NCI-H345 treated with DMSO at 0.1 percent for 48 hours (cell line): Measurements from ENCODE around the gene CHDH.

ENCODE experiments used
- DNase-seq: peaks from one replicate; lab custom pipeline; 2025; ENCODE audit not compliant: unreplicated experiment; lab: John Stamatoyannopoulos, UW

The CHDH gene

GRCh38 chr3:53850895-53851294 lies 4.7 kb upstream of the CHDH start:
- DNase-seq = no peak

- no peak for DNase-seq
Observed at GRCh38 chr3:53849916-53850315, 3.7 kb upstream of the CHDH start.

DNA sequence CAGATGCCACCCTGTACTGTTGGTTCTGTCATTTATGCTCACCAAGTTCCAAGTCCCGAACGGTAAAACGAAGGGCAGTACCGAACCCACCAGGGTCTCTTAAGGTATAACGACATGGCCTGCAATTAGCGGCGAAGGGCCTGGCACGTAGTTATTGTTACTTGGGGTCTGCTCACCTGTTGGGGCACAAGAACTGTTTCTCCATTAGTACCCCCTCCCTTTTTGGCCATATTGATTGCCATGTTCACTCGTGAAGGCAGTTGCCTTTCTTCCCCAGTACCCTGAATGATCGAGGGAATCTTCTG lies 584 bp upstream of the CHDH start:
- no peak for DNase-seq

DNA sequence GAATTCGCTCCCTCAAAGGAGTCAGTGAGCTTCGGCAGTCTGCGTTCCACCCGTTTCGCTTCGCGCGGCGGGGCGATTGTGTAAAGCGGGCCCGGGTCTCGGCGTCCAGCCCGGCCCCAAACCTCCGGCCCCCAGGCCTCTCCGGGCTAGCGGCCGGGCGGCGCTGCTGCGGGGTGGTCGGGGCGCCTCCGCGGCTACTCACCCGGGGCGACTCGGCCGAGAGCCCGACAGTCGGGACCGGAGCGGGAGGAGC lies 412 bp downstream of the CHDH start:
- no peak for DNase-seq

- no peak for DNase-seq
Observed at GRCh38 chr3:53845103-53845880, 927 bp downstream of the CHDH start.

- no peak for DNase-seq
Observed at GRCh38 chr3:53844262-53845102, 1.7 kb downstream of the CHDH start.

- DNase-seq = no peak
Observed at GRCh38 chr3:53843195-53844177, 2.7 kb downstream of the CHDH start.

- DNase-seq = no peak
Observed at GRCh38 chr3:53842436-53843194, 3.6 kb downstream of the CHDH start.

- DNase-seq = no peak
Observed at GRCh38 chr3:53841296-53841695, 4.9 kb downstream of the CHDH start.

DNA sequence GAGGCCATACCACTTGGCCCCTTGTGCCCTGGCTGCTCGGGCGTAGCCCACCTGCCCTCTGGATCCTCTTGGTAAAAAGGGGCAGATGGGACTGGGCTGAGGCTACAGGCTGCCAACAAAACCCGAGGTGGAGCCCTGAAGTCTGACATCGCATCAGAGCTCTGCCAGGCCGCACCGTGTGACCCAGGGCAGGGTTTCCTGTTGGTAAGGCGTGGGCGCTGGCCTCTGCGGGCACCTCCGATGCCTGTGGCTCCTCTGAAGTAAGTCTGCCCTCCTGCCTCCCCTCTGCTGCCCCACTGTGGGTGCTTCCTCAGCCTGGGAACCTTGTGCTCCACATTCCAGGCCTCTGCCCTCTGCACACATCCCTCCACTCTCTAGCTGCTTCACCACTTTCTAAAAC lies 8.9 kb downstream of the CHDH start:
- no peak for DNase-seq

DNA sequence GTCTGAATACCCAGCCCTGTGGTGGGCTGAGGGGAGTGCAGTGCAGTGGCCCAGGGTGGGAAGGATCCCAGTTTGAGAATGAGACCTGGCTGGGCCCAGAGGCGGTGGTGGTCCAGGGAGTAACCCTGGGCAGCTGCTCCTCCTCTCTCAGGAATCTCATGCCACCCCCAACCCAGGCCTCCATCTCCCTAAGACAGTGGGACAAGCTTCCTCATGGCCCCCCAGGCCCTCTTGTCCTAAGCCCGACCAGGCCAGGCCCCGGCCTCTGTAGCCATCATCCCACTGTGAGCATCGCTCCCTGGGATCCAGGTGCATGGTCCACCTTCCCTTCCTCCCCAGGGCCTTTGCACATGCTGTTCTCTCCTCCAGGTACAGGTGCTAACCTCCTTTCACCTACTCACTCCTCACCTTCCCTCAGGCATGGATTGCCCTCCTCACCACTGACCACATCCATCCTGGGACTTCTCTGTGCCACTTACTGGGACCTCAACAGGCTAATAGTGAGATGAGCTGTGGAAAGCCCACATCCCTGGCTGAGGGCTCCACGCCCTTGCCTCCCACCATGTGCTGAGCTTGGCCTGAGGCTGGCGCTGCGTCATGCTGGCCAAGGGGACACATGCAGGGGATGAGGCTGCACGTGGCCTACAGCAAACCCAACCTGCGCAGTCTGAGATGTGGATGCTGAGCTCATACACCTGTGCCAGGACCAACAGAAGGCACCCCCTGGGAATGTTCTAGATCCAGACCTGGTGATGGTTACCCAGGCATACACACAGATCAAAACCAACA lies 9.9 kb downstream of the CHDH start:
- no peak for DNase-seq

DNA sequence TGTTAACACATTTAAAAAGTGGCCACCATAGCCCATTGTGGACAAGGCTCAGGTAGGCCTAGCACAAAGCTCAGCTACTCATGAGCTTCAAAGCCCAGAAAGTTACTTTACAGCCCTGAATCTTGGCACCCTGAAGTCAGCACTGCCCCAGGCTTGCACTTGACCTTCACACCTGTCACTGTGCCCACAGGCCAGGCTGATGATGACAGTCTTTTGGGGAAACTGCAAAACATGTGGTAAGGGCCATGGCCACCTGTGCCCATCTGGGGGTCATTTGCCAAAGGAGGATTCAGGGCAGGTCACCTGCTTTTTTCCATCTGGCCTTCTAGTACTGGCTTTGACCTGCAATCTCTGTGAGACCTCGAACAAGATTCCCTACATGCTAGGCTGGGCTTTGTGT lies 11.0 kb downstream of the CHDH start:
- no peak for DNase-seq

GRCh38 chr3:53834429-53835095 lies 11.7 kb downstream of the CHDH start:
- DNase-seq = no peak

DNA sequence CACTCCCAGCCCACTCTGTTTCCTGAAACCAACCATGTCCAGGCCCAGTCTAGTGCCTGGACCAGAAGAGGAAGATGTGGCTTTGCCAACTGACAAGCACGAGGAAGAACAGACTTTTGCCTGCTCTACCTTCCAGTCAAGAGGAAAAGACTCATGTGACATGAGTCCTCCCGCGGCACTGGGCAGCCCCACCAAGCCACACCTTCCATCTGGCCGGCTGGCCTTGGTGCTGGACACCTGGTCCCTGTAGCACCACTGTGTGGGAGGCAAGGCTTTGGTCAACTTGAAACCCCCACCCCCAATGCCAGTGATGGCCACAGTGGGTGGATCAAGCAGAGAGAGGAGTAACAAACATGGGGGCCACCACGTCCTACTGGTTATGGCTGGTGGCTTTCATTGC lies 12.5 kb downstream of the CHDH start:
- no peak for DNase-seq

GRCh38 chr3:53833053-53833645 lies 13.1 kb downstream of the CHDH start:
- DNase-seq = no peak

DNA sequence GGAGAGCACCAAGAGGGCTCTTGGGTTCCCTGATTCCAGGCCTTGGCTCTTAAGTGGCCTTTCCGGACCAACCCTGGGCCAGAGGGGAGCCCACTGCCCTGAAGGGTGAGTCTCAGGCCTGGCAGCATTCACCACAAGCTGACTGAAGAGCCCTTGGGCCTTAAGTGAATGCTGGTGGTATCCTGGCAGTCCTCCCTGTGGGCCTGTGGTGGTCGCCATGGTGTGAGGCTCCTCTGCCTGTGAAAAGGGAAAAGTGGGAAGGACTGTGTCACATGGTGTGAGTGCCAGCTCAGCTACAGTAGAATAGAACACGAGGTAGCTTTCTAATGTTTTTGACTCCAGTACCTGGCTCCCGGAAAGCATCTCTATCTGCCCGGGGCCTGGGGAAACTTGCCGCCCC lies 15.3 kb downstream of the CHDH start:
- DNase-seq = no peak

DNA sequence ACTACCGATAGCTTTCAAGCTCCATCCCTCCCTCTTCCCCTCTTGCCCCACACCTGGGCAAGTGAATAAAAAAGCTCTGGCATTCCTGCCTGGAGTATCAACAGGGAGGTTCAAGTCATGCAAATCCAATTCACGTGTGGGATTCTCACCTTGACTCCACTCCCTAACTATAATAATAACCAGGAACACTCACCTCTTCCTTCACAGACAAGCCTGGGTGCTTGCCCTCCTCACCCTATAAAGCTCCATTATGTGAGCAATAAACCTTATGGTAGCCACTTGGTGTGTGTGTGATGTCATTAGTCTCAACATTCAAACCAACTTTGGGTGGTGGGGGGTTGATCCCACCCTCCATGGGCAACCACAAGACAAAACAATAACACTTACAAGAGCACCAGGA lies 16.6 kb downstream of the CHDH start:
- DNase-seq = no peak

- no peak for DNase-seq
Observed at GRCh38 chr3:53828581-53828980, 17.6 kb downstream of the CHDH start.

GRCh38 chr3:53826048-53826447 lies 20.2 kb downstream of the CHDH start:
- no peak for DNase-seq
